Fibroblast of lung (primary cell): ENCODE results near the gene RMND5B. TPM values are rescaled to one million over a fixed set of nuclear protein-coding genes. Genes with fewer than 3 reads are reported as not detected.

ENCODE experiments used
- DNase-seq, 2 donors: peaks; one replicate each; pipeline versions ENCODE4 v3.0.0 to v3.0.0-alpha.2; 2010; ENCODE audit warnings: low read depth in 2 of 2
- H2AFZ ChIP-seq: 2 replicates; pipeline ENCODE4 v1.5.1; 2012; ENCODE audit warnings: low read length, control low read depth, inconsistent platforms
- H3K27ac ChIP-seq: 2 replicates; pipeline ENCODE4 v1.5.1; 2011; ENCODE audit warnings: low read length, control low read depth; ENCODE audit not compliant: insufficient read depth
- H3K27me3 ChIP-seq: 2 replicates; pipeline ENCODE4 v1.5.1; 2011; ENCODE audit warnings: mild to moderate bottlenecking, low read length; ENCODE audit not compliant: control insufficient read depth, insufficient read depth
- H3K36me3 ChIP-seq: 2 replicates; pipeline ENCODE4 v1.5.1; 2011; ENCODE audit warnings: low read length; ENCODE audit not compliant: control insufficient read depth, insufficient read depth
- H3K4me1 ChIP-seq: 2 replicates; pipeline ENCODE4 v1.5.1; 2011; ENCODE audit warnings: low read length; ENCODE audit not compliant: control insufficient read depth, insufficient read depth; ENCODE audit errors: extremely low read depth
- H3K4me2 ChIP-seq: 2 replicates; pipeline ENCODE4 v1.5.1; 2011; ENCODE audit warnings: low read length, control low read depth; ENCODE audit not compliant: insufficient read depth; ENCODE audit errors: extremely low read depth
- H3K4me3 ChIP-seq, 4 experiments: fragments of 200-600 bp in 1 of 4; sonication (generic) in 1 of 4; replicated peaks in 1 of 4; 2 replicates each; pipeline ENCODE4 v1.5.1; 2011 to 2016; ENCODE audit warnings: low read length in 4 of 4, low read depth in 3 of 4, mild to moderate bottlenecking in 3 of 4, control low read depth in 2 of 4, inconsistent platforms in 1 of 4, mixed read lengths in 1 of 4; ENCODE audit not compliant: insufficient read depth in 1 of 4; ENCODE audit errors: control extremely low read depth in 1 of 4
- H3K79me2 ChIP-seq: 2 replicates; pipeline ENCODE4 v1.5.1; 2012; ENCODE audit warnings: mild to moderate bottlenecking, low read length, inconsistent platforms; ENCODE audit not compliant: control insufficient read depth, insufficient read depth
- H3K9ac ChIP-seq: 2 replicates; pipeline ENCODE4 v1.5.1; 2011; ENCODE audit warnings: mild to moderate bottlenecking, low read length, control low read depth; ENCODE audit not compliant: insufficient read depth
- H3K9me3 ChIP-seq: 2 replicates; pipeline ENCODE4 v1.5.1; 2012; ENCODE audit warnings: low read depth, low read length; ENCODE audit not compliant: control insufficient read depth, insufficient read depth
- H4K20me1 ChIP-seq: 2 replicates; pipeline ENCODE4 v1.5.1; 2011; ENCODE audit warnings: low read length; ENCODE audit not compliant: control insufficient read depth, insufficient read depth; ENCODE audit errors: extremely low read depth
- EZH2 ChIP-seq: IDR thresholded peaks from 2 replicates; pipeline ENCODE4 v1.5.1; 2012; ENCODE audit warnings: low read length, control low read depth, mild to moderate bottlenecking; ENCODE audit errors: missing control alignments
- polyA plus RNA-seq, 2 donors: library from polyadenylated mRNA; depleted of rRNA in 1 of 2; stranded (reverse) in 1 of 2; unstranded in 1 of 2; fragments of >200 nt; gene quantifications; 2 replicates each; pipeline ENCODE4 v1.2.1, GENCODE V29; 2011 to 2012; ENCODE audit warnings: missing spikeins in 1 of 2
- total RNA-seq: library from RNA; depleted of rRNA; stranded (reverse); fragments of >200 nt; gene quantifications from 2 replicates; pipeline ENCODE4 v1.2.1, GENCODE V29; 2014
- TF ChIP-seq, protein P1 (sequence below), 2 donors: IDR thresholded peaks in 1 of 2; conservative IDR thresholded peaks in 1 of 2; 1 replicate in 1 of 2; 2 replicates in 1 of 2; pipeline ENCODE4 v1.5.1; 2011 to 2012; ENCODE audit warnings: low read length in 2 of 2, control low read depth in 1 of 2, inconsistent platforms in 1 of 2, low read depth in 1 of 2, mild to moderate bottlenecking in 1 of 2

RMND5B gene
- total and polyA plus RNA-seq, 2 donors (not counting 1 experiment from before 2014, with no cell fraction given): 22.3 to 22.5 TPM

DNA sequence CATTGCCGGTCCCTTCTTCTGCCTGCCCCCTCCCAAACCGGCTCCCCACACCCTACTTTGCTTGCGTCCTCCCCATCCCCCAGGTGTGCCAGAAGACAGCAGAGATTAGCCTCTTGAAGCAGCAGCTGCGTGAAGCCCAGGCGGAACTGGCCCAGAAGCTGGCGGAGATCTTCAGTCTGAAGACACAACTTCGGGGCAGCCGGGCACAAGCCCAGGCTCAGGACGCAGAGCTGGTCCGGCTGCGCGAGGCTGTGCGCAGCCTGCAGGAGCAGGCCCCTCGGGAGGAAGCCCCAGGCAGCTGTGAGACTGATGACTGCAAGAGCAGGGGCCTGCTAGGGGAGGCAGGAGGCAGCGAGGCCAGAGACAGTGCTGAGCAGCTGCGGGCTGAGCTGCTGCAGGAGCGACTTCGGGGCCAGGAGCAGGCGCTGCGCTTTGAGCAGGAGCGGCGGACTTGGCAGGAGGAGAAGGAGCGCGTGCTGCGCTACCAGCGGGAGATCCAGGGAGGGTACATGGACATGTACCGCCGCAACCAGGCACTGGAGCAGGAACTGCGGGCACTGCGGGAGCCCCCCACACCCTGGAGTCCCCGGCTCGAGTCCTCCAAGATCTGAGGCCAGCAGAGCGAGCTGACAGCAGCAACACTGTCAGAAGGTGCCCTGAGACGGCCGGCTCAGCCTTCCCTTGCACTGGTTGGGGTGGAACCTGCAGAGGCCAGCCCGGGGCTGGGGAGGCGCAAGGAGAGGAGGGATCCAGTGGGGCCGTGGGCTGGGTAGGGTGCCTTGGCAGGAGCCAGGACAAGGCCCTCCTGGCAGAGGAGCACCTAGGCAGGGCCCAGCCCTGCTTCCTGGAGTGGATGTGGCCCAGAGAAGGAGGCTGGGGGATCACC, 9.2 kb upstream of the RMND5B start:
- Histone ChIP-seq H3K9me3 (no peaks in the 10 kb centered on the region), H4K20me1 (no peaks in the 10 kb centered on the region), H3K4me3 (peak overlapping the region in 1 of 4 experiments; percentile 49), H3K4me1 (no peaks in the 10 kb centered on the region), H2AFZ (peak overlapping the region; percentile 36), H3K4me2 (peak overlapping the region; percentile 3), H3K27ac (no peak overlapping the region), H3K36me3 (no peaks in the 10 kb centered on the region), H3K79me2 (no peaks in the 10 kb centered on the region), H3K27me3 (peaks cover 14% of the 10 kb centered on the region), H3K9ac (no peak overlapping the region)
- TF ChIP-seq, protein P1, sequence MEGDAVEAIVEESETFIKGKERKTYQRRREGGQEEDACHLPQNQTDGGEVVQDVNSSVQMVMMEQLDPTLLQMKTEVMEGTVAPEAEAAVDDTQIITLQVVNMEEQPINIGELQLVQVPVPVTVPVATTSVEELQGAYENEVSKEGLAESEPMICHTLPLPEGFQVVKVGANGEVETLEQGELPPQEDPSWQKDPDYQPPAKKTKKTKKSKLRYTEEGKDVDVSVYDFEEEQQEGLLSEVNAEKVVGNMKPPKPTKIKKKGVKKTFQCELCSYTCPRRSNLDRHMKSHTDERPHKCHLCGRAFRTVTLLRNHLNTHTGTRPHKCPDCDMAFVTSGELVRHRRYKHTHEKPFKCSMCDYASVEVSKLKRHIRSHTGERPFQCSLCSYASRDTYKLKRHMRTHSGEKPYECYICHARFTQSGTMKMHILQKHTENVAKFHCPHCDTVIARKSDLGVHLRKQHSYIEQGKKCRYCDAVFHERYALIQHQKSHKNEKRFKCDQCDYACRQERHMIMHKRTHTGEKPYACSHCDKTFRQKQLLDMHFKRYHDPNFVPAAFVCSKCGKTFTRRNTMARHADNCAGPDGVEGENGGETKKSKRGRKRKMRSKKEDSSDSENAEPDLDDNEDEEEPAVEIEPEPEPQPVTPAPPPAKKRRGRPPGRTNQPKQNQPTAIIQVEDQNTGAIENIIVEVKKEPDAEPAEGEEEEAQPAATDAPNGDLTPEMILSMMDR (conservative IDR thresholded peaks at IDR 0.05 in 1 of 2, IDR thresholded peaks at IDR 0.05 in 1 of 2; ENCODE audit: low read depth in 1 of 2, low read length in 2 of 2): no peak
- no peak for TF ChIP-seq EZH2
- peak in 1 of 2 donors; percentile 9 for DNase-seq

DNA sequence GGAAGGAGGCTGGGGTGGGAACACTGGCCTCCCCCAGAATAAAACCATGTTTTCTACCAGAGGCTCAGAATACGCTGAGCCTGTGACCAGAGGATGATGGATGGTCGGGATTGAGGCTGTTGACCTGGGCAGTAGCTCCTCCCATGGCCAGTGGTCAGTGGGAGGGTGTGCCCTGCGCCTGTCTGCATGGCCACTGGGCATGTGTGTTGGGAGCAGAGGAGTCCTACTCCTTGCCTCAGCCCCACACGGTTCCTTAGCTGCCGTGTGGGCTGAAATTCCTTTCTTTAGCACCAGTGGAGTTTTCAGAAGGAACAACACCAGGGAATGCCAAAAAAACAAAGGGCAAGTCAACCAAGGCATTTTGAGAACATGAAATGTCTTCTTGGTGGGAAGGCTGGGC, 8.5 kb upstream of the RMND5B start:
- Histone ChIP-seq H2AFZ (no peak overlapping the region), H3K27ac (no peak overlapping the region), H3K9ac (no peak overlapping the region), H3K4me1 (no peaks in the 10 kb centered on the region), H3K4me3 (no peak overlapping the region), H3K27me3 (peaks cover 9% of the 10 kb centered on the region), H3K9me3 (no peaks in the 10 kb centered on the region), H3K4me2 (no peak overlapping the region), H4K20me1 (no peaks in the 10 kb centered on the region), H3K36me3 (no peaks in the 10 kb centered on the region), H3K79me2 (no peaks in the 10 kb centered on the region)
- TF ChIP-seq, protein P1 (conservative IDR thresholded peaks at IDR 0.05 in 1 of 2, IDR thresholded peaks at IDR 0.05 in 1 of 2; ENCODE audit: low read depth in 1 of 2, low read length in 2 of 2): no peak
- TF ChIP-seq EZH2: no peak
- no peak for DNase-seq

DNA sequence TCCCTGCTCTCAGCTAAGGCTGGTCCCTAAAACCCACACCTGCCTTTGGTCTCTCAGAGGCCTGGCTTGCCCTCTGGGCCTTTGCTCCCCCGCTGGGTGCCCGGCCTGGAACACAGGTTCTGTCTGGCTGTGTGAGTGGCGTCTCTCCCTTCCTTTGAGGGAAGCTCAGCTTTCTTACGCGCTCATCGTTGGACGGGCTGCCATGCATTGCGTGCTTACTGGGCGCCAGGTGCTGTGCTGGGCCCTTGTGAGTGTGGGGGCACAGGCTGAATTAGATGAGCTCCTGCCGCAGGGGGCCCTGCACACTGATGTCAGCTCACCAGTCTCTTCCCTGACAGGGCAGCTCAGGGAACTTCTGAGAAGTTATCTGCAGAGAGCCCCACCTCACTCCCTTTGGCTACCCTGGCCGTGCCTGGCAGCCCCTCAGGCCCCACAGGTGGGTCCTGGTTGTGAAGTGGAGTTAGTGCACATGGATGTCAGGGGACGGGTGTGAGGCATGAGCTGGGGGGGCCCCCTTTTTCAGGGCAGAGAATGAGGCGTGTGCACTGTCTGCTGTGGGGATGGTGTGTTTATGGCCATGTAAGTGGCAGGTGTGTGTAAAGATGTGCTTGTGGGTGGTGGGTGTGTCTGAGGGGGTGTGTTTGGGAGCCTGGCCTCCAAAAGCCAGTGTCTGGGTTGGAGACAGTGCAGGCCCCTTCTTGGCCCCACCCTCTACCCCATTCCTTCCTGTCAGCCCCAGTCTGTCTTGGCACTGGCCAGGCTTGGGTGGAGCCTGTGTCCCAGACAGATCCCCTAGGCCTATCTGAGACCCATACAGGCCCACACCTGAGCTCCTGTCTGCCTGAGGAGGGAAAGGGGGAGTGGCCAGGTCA, 7.5 kb upstream of the RMND5B start:
- no peaks in the 10 kb centered on the region for H3K79me2 ChIP-seq
- peaks cover 9% of the 10 kb centered on the region for H3K27me3 ChIP-seq
- no peak overlapping the region for H3K4me3 ChIP-seq
- H2AFZ ChIP-seq: no peak overlapping the region
- H3K4me1 ChIP-seq: no peaks in the 10 kb centered on the region
- TF ChIP-seq, protein P1 (conservative IDR thresholded peaks at IDR 0.05 in 1 of 2, IDR thresholded peaks at IDR 0.05 in 1 of 2; ENCODE audit: low read depth in 1 of 2, low read length in 2 of 2): no peak
- no peak for TF ChIP-seq EZH2
- no peak overlapping the region for H3K27ac ChIP-seq
- no peak overlapping the region for H3K4me2 ChIP-seq
- H3K36me3 ChIP-seq: no peaks in the 10 kb centered on the region
- DNase-seq: no peak
- H4K20me1 ChIP-seq: no peaks in the 10 kb centered on the region
- H3K9ac ChIP-seq: no peak overlapping the region
- H3K9me3 ChIP-seq: no peaks in the 10 kb centered on the region
